MCF 10A (cell line): ENCODE results near the gene HRH4. TPM values are rescaled to one million over a fixed set of nuclear protein-coding genes. Genes with fewer than 3 reads are reported as not detected.

ENCODE experiments used
- BruUV-seq: library from RNA; stranded (reverse); fragments of 400-500 nt; replicated peaks from 2 replicates; lab custom pipeline; 2021; lab: Mats Ljungman, UMichigan
- CTCF ChIA-PET: fragments of 300-600 bp; sonication (Branson Sonifier 250); formaldehyde crosslinking; extraction: SDS; loops from one replicate; lab custom pipeline; 2021; ENCODE audit warnings: antibody characterized with exemption, inconsistent platforms; lab: Yijun Ruan, JAX
- POLR2A ChIA-PET: fragments of 300-600, 350-650 bp; sonication (Branson Sonifier 250); formaldehyde crosslinking; extraction: SDS; loops from one replicate; lab custom pipeline; 2020; ENCODE audit warnings: antibody characterized with exemption, inconsistent platforms; lab: Yijun Ruan, JAX
- DNase-seq: peaks from one replicate; pipeline ENCODE4 v3.0.0-alpha.2; 2018; ENCODE audit not compliant: unreplicated experiment
- H3K27ac Mint-ChIP-seq: one replicate; pipeline ENCODE4 v1.8.0; 2022; ENCODE audit warnings: mild to moderate bottlenecking, low read depth, mixed read lengths; ENCODE audit not compliant: unreplicated experiment
- H3K27me3 Mint-ChIP-seq: one replicate; pipeline ENCODE4 v1.8.0; 2022; ENCODE audit warnings: mixed read lengths; ENCODE audit not compliant: insufficient read depth, unreplicated experiment
- H3K36me3 Mint-ChIP-seq: one replicate; pipeline ENCODE4 v1.8.0; 2022; ENCODE audit warnings: mild to moderate bottlenecking, moderate library complexity, mixed read lengths; ENCODE audit not compliant: insufficient read depth, unreplicated experiment
- H3K4me1 Mint-ChIP-seq: one replicate; pipeline ENCODE4 v1.8.0; 2022; ENCODE audit warnings: mixed read lengths; ENCODE audit not compliant: insufficient read depth, unreplicated experiment
- H3K4me3 Mint-ChIP-seq: one replicate; pipeline ENCODE4 v1.8.0; 2022; ENCODE audit warnings: mild to moderate bottlenecking, moderate library complexity, mixed read lengths; ENCODE audit not compliant: unreplicated experiment
- H3K9me3 Mint-ChIP-seq: one replicate; pipeline ENCODE4 v1.8.0; 2022; ENCODE audit warnings: mixed read lengths; ENCODE audit not compliant: unreplicated experiment
- CTCF ChIP-seq: fragments of 200-600 bp; IDR thresholded peaks from one replicate; pipeline ENCODE4 v1.8.0; 2022; ENCODE audit warnings: antibody characterized with exemption, mild to moderate bottlenecking; ENCODE audit not compliant: unreplicated experiment
- intact Hi-C: fragments of 100-400 bp; cut with micrococcal nuclease; formaldehyde crosslinking; loops from 2 replicates; pipeline ENCODE4 v1.14.1; 2022
- total RNA-seq: library from RNA; stranded (reverse); gene quantifications from 2 replicates; pipeline ENCODE4 v1.2.3, GENCODE V29; 2022

HRH4 gene
- total RNA-seq, 1 experiment from 2014 or later: 0.16 TPM

- ChIA-PET CTCF (interaction anchor here (0.7 to 15.4 kb wide), 9 partner anchors 24 to 1361 kb away, joined by 3 to 285 read pairs (median 3); no protein-coding TSS in a partner anchor), POLR2A (interaction anchor here (0.6 kb wide), 1 partner anchor 40 kb away, joined by 3 read pairs; no protein-coding TSS in a partner anchor)
- H3K36me3 Mint-ChIP-seq: no peaks in the 10 kb centered on the region
- no peak for TF ChIP-seq CTCF
- no TSS peak for BruUV-seq
- H3K4me1 Mint-ChIP-seq: peaks cover 9% of the 10 kb centered on the region
- H3K9me3 Mint-ChIP-seq: no peaks in the 10 kb centered on the region
- H3K27ac Mint-ChIP-seq: no peak overlapping the region
- DNase-seq: no peak
- no peaks in the 10 kb centered on the region for H3K27me3 Mint-ChIP-seq
- intact Hi-C loops: no loop called here
- no peak overlapping the region for H3K4me3 Mint-ChIP-seq
Observed at GRCh38 chr18:24491927-24492834, 31.7 kb downstream of the HRH4 start.

- CTCF ChIA-PET: interaction anchor here (0.6 to 15.4 kb wide), 6 partner anchors 8 to 250 kb away, joined by 3 to 285 read pairs (median 3); no protein-coding TSS in a partner anchor
- no peak for DNase-seq
- Mint-ChIP-seq H3K4me1 (no peaks in the 10 kb centered on the region), H3K27ac (no peak overlapping the region), H3K9me3 (no peaks in the 10 kb centered on the region), H3K27me3 (no peaks in the 10 kb centered on the region), H3K4me3 (no peak overlapping the region), H3K36me3 (no peaks in the 10 kb centered on the region)
- no peak for TF ChIP-seq CTCF
- POLR2A ChIA-PET: interaction anchor here (0.6 kb wide), 1 partner anchor 51 kb away, joined by 3 read pairs; no protein-coding TSS in a partner anchor
- no TSS peak for BruUV-seq
- intact Hi-C loops: no loop called here
Observed at GRCh38 chr18:24494586-24494985, 34.1 kb downstream of the HRH4 start.

- Mint-ChIP-seq H3K4me3 (no peak overlapping the region), H3K4me1 (no peaks in the 10 kb centered on the region), H3K27ac (no peak overlapping the region), H3K9me3 (no peaks in the 10 kb centered on the region), H3K36me3 (no peaks in the 10 kb centered on the region), H3K27me3 (no peaks in the 10 kb centered on the region)
- no peak for DNase-seq
- intact Hi-C loops: no loop called here
- no TSS peak for BruUV-seq
- no peak for TF ChIP-seq CTCF
- POLR2A ChIA-PET: no interaction called here
- CTCF ChIA-PET: interaction anchor here (0.8 to 15.4 kb wide), 4 partner anchors 9 to 137 kb away, joined by 3 to 285 read pairs (median 26); no protein-coding TSS in a partner anchor
Observed at GRCh38 chr18:24497031-24497754, 36.8 kb downstream of the HRH4 start.

- CTCF ChIA-PET: interaction anchor here (0.7 to 5.2 kb wide), 2 partner anchors 12 to 125 kb away, joined by 3 to 45 read pairs; no protein-coding TSS in a partner anchor
- no peak overlapping the region for H3K27ac Mint-ChIP-seq
- no TSS peak for BruUV-seq
Observed at GRCh38 chr18:24499814-24500213, 39.4 kb downstream of the HRH4 start.

More at GRCh38 chr18:24499814-24500213, 39.4 kb downstream of the HRH4 start:
- H3K36me3 Mint-ChIP-seq: no peaks in the 10 kb centered on the region
- intact Hi-C loops: no loop called here
- H3K27me3 Mint-ChIP-seq: no peaks in the 10 kb centered on the region
- POLR2A ChIA-PET: no interaction called here
- H3K4me1 Mint-ChIP-seq: no peaks in the 10 kb centered on the region
- H3K9me3 Mint-ChIP-seq: no peaks in the 10 kb centered on the region
- no peak for TF ChIP-seq CTCF
- H3K4me3 Mint-ChIP-seq: no peak overlapping the region
- DNase-seq: no peak
